Measurements from ENCODE around the gene GFAP. TPM values are rescaled to one million over a fixed set of nuclear protein-coding genes. Genes with fewer than 3 reads are reported as not detected.

Gene GFAP
- total RNA-seq, 1 experiment from 2014 or later, result not detected

GRCh38 chr17:44919885-44920564 lies 4.7 kb upstream of the GFAP start:
- no peaks in the 10 kb centered on the region for H3K27me3 ChIP-seq (replicated peaks; ENCODE audit: insufficient read depth, low read depth, low read length, poor library complexity)
- peak; percentile 66 for DNase-seq (ENCODE audit: low spot score)
- no TSS peak for BruUV-seq (replicated peaks)
- no peak overlapping the region for H3K4me3 ChIP-seq (ENCODE audit: low read depth, low read length, poor library complexity, severe bottlenecking)
- no peak for TF ChIP-seq EZH2 (IDR thresholded peaks at IDR 0.05; ENCODE audit: borderline replicate concordance, low read depth, low read length, poor library complexity, severe bottlenecking)
- peak; percentile 66 for TF ChIP-seq CTCF (conservative IDR thresholded peaks at IDR 0.05; ENCODE audit: low read depth, low read length)
- intact Hi-C loops (cut with micrococcal nuclease; ENCODE audit: unreplicated experiment), result loop anchor here (2.0 kb wide), 1 partner anchor 101 kb away; no protein-coding TSS in a partner anchor
- CTCF ChIA-PET, result interaction anchor here (0.5 to 1.5 kb wide), 4 partner anchors 48 to 105 kb away, joined by 3 to 7 read pairs (median 6); partner anchors contain the start of gene C1QL1
- POLR2A ChIA-PET (ENCODE audit: low non-redundant PET), result no interaction called here
- no peaks in the 10 kb centered on the region for H3K36me3 ChIP-seq (ENCODE audit: insufficient read depth, low read length, poor library complexity, severe bottlenecking)
- no peaks in the 10 kb centered on the region for H3K4me1 ChIP-seq (ENCODE audit: insufficient read depth, low read length, poor library complexity, severe bottlenecking)
- no peaks in the 10 kb centered on the region for H3K9me3 ChIP-seq (ENCODE audit: low read depth, low read length, poor library complexity, severe bottlenecking)
- no peak overlapping the region for H3K27ac ChIP-seq (ENCODE audit: low read depth, low read length, poor library complexity, severe bottlenecking)

- H3K4me3 ChIP-seq (ENCODE audit: low read depth, low read length, poor library complexity, severe bottlenecking), result no peak overlapping the region
- TF ChIP-seq EZH2 (IDR thresholded peaks at IDR 0.05; ENCODE audit: borderline replicate concordance, low read depth, low read length, poor library complexity, severe bottlenecking) (no peak), CTCF (conservative IDR thresholded peaks at IDR 0.05; ENCODE audit: low read depth, low read length) (no peak)
- ChIA-PET POLR2A (ENCODE audit: low non-redundant PET) (no interaction called here), CTCF (interaction anchor here (1.5 kb wide), 1 partner anchor 101 kb away, joined by 7 read pairs; no protein-coding TSS in a partner anchor)
- intact Hi-C loops (cut with micrococcal nuclease; ENCODE audit: unreplicated experiment), result no loop called here
- no peak overlapping the region for H3K27ac ChIP-seq (ENCODE audit: low read depth, low read length, poor library complexity, severe bottlenecking)
- no TSS peak for BruUV-seq (replicated peaks)
- H3K9me3 ChIP-seq (ENCODE audit: low read depth, low read length, poor library complexity, severe bottlenecking), result no peaks in the 10 kb centered on the region
- H3K27me3 ChIP-seq (replicated peaks; ENCODE audit: insufficient read depth, low read depth, low read length, poor library complexity), result no peaks in the 10 kb centered on the region
- no peak for DNase-seq (ENCODE audit: low spot score)
- no peaks in the 10 kb centered on the region for H3K4me1 ChIP-seq (ENCODE audit: insufficient read depth, low read length, poor library complexity, severe bottlenecking)
- no peaks in the 10 kb centered on the region for H3K36me3 ChIP-seq (ENCODE audit: insufficient read depth, low read length, poor library complexity, severe bottlenecking)
Observed at GRCh38 chr17:44919411-44919810, 4.1 kb upstream of the GFAP start.

GRCh38 chr17:44918006-44918405 lies 2.7 kb upstream of the GFAP start:
- intact Hi-C loops (cut with micrococcal nuclease; ENCODE audit: unreplicated experiment), result no loop called here
- Histone ChIP-seq H3K9me3 (ENCODE audit: low read depth, low read length, poor library complexity, severe bottlenecking) (no peaks in the 10 kb centered on the region), H3K27ac (ENCODE audit: low read depth, low read length, poor library complexity, severe bottlenecking) (no peak overlapping the region), H3K4me3 (ENCODE audit: low read depth, low read length, poor library complexity, severe bottlenecking) (no peak overlapping the region), H3K4me1 (ENCODE audit: insufficient read depth, low read length, poor library complexity, severe bottlenecking) (no peaks in the 10 kb centered on the region), H3K36me3 (ENCODE audit: insufficient read depth, low read length, poor library complexity, severe bottlenecking) (no peaks in the 10 kb centered on the region), H3K27me3 (replicated peaks; ENCODE audit: insufficient read depth, low read depth, low read length, poor library complexity) (no peaks in the 10 kb centered on the region)
- POLR2A ChIA-PET (ENCODE audit: low non-redundant PET), result interaction anchor here (0.6 kb wide), 1 partner anchor 103 kb away, joined by 3 read pairs; no protein-coding TSS in a partner anchor
- TF ChIP-seq CTCF (conservative IDR thresholded peaks at IDR 0.05; ENCODE audit: low read depth, low read length) (no peak), EZH2 (IDR thresholded peaks at IDR 0.05; ENCODE audit: borderline replicate concordance, low read depth, low read length, poor library complexity, severe bottlenecking) (no peak)
- DNase-seq (ENCODE audit: low spot score), result no peak
- CTCF ChIA-PET, result no interaction called here
- BruUV-seq (replicated peaks), result no TSS peak
